HG02571 (cell line): Measurements from ENCODE around the gene IER5.
"Not testable (repeated sequence)": the region's sequence is repeated elsewhere in the genome, so short reads cannot be mapped to it uniquely, and the experiment has no call there.

Experiments used
- ATAC-seq: cut with Tn5 transposase; IDR thresholded peaks from one replicate; pipeline ENCODE4 v1.9.1; 2021; ENCODE audit warnings: mild to moderate bottlenecking, moderate library complexity; ENCODE audit not compliant: unreplicated experiment

IER5 gene

DNA sequence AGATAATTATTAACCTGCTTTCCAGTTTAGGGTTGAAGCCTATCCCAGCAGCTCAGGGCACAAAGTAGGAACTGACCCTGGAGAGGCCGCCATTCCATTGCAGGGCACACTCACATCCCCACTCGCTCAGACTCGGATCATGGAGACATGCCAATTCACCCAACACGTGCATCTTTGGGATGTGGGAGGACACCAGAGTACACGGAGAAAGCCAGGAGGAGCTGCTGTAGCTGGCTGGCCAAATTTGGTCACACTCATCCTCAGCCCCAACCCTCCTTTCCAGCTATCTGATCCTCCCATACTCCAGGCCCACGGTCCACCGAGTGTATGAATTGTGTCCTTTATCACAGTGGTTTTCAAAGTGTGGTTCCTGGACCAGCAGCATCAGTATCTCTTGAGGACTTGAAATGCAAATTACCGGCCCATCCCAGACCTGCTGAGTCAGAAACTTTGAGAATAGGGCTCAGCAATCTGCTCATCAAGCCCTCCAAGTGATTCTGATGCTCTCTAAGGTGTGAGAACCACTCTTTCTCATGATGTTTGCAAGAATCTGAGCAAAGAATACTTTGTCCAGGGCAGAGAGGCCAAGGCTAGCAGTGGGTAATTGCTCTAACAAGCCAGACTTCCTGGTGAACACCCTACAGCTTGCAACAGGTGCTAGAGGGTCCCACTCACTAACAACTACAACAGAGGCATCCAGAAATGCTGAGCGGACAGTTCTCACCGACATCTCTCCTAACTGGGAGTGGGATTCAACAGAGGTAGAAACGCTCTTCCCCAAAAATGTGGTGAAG is 26.3 kb downstream of the IER5 start:
- ATAC-seq: no peak

DNA sequence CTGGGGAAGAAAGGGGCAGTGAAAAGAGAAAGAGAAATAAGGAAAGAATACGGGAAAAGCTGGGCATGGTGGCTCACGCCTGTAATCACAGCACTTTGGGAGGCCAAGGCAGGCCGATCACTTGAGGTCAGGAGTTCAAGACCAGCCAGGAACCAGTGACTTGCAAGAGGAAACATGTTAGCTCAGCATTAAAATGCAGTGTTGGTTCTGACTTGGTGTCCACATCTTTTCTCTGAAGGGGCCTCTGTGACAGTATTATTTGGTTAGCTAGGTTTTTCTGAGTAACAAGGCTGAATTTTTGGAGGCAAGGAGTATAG is 26.8 kb downstream of the IER5 start:
- no peak for ATAC-seq

DNA sequence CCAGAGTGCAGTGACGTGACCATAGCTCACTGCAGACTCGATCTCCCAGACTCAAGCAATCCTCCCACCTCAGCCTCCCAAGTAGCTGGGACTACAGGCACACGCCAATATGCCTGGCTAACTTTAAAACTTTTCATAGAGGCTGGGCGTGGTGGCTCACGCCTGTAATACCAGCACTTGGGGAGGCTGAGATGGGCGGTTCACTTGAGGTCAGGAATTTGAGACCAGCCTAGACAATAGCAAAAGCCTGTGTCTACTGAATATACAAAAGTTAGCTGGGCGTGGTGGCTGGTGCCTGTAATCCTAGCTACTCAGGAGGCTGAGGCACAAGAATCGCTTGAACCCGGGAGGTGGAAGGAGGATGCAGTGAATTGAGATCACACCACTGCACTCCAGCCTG is 27.5 kb downstream of the IER5 start:
- not testable (repeated sequence) for ATAC-seq

DNA sequence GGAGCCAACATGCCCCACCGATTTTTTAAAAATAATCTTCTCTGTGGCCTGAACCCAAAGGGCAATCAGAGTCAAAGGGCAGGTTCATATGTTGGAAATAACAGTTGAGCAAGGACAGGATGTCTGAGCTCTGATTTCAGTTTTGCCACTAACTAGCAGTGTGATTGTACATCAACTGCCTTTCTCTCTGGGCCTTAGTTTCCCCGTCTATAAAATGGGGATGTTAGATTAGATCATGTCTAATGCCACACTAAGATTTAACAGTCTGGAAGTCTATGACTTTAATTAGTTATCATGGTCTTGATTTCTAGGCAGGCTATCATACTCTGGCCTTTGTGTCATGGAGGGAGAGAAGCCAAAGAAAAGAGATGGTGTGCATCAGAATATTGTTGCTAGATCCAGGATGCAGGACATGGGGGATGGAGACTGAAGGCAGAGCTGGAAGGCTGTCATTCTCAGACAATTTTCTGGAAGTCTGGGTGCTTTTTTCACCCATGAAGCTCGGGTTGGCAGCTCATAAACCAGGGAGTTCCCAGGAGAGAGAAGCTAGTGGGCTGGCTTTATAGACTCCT is 28.4 kb downstream of the IER5 start:
- no peak for ATAC-seq

DNA sequence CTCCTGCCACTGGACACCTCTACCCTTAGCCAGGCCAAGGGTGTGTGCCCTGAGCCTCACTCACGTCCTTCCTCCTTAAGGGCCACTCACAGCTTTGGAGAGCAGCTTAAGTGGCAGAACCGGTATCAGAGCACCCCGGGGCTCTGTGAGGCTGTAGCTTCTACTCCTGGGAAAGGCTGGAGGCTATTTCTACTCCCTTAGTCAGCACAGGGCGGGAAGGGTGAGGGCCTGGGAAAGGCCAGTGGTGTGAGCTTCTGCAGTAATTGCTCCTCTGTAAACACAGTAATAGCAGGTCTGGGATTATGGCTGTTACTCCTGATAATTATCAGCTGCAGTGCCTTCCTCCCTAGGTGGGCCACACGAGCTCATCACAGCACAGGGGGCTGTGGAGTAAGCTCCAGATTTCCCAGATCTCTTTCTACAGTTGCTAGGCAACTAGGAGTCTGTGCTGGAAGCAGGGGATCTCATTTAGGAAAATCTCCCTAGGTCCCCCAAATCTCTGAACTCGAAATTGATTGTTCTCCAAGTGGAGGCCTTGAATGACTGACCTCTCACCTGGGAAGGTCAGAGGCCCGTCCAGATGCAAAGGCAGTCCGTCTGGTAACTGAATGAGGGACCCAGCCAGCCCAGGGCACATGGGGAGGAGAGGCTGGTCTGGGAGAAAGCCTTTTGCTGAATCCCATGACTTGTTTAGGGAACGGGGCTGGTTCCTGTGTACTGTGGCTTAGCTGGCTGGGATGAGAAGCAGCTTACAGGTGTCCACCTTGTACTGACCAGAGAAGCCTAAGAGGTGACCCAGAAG is 29.3 kb downstream of the IER5 start:
- ATAC-seq: no peak

DNA sequence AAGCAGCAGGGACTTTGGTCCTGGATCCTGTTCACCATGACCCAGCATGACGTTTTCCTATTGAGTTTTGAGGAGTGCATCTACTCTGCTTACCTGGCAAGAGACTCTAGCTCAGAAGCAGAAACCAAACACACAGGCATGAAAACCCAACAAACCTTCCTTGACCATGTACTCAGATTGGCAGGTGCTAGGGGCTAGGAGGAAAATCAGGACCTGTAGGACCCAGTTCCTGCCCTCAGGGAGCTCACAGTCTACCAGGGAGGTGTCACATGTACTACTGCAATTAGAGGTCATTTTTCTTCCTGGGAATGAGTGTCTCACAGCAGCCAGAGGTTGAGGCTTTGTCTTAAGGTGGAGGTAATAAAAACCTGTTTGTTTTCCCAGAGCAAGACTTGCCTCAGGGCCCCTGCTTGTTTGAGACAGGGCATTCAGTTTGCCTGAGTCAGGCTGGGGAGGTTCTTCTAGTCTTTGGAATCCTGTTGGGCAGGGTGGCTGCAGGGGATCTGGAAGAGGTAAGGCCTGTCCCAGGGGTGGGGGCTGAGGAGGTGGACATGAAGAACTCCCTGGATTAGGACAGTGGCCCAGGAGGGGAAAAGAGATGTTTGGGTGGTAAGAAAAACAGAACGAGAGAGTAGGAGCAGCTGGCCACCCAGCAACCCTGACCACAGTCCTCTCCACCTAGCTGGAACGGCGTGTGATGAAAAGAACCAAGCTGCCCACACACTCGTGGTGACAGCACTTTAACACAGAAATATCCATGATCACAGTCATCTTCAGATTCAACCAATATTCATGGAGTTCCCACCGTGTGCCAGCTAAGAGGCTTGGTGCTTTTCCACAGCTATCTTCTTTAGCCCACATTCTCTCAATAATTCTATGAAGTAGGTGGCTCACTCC is 30.8 kb downstream of the IER5 start:
- ATAC-seq: no peak

DNA sequence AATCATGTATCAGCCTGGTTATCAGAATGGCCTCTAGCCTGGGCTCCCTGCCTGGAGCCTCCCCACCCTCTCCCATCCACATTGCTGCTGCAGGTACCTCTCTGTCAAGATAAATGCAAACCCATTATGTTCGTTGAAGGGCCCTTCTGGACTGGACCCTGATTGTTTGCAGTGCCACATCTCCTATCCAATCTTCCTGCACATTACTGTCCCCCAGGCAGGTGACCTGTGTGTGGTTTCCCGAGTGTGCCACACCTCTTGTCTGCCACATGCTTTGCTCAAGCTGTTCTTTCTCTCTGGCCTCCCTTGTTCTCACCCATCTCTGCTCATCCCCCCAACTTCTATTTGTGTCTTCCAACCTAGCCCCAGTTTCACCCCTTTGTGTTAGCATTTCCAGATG is 32.4 kb downstream of the IER5 start:
- no peak for ATAC-seq

DNA sequence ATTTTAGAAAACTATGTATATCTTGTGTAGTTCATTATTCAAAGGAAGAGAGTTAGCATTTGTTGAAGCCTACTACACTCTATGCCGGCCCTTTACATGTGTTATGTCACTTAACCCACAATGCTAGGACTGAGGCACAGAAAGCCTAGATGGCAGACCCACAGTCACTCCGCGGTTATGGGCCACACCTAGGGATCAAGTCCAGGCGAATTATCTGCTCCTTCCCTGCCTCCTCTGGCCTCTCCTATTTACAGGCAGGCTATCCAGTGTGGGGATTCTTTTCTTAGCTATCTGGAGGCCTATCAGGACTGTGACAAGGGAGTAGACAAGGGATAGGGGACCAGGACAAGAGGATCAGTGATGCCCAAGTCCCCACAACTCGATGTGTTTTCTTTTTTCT is 33.0 kb downstream of the IER5 start:
- ATAC-seq: no peak

DNA sequence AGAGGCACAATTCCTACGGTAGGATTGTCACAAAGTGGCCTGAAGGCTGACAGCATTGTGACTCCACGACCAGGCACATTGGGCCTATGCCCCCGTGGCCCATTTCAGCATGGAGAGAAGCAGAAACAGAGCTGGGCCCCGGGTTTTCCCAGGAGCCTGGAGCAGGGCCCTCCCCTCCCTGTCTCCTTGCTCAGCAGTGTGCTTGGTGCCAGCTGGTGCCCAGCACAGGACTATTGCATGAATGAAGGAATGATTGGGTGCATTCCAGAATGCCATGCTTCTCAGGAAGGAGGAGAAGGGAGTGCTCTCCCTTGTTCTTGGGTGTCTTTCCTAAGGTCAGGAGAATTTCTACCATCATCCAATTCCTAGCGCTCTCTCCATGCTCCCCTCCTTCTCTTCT is 33.7 kb downstream of the IER5 start:
- no peak for ATAC-seq

DNA sequence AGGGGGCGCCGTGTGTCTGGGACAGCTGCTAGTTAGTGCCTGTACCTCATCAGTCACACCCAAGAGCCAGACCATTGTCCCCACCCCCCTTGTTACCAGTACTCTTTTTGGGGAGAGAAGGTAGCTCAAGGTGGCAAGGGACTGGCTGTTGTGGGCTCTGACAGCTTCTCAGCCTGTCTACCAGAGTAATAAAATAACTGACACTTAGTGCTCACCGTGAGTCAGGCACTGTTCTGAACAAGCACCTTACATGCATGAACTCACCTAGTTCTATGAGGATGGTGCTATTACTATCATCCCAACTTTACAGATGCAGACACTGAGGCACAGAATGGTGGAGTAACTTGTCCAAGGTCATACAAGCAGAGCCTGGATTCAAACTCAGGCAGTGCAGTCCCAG is 34.7 kb downstream of the IER5 start:
- ATAC-seq: no peak

DNA sequence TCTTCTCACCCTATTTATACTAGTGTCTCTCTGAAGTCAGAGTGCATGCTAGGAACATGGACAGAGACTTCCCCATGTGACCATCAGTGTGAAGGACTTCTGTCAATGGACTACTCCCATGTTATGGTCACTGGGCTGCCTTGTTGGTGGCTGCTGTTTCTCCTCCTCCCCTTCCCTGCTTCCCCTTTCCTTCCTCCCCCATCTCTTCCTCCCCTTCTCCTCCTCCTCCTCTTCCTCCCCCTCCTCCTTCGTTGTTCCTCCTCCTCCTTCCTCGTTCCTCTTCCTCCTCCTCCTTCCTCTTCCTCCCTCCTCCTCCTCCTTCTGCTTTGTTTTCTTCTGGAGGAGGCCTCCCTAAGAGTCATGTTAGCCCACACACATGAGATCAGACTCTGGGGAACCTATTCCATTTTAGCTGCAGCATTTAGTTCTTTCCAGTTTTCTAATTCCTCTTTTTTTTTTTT is 35.8 kb downstream of the IER5 start:
- no peak for ATAC-seq

DNA sequence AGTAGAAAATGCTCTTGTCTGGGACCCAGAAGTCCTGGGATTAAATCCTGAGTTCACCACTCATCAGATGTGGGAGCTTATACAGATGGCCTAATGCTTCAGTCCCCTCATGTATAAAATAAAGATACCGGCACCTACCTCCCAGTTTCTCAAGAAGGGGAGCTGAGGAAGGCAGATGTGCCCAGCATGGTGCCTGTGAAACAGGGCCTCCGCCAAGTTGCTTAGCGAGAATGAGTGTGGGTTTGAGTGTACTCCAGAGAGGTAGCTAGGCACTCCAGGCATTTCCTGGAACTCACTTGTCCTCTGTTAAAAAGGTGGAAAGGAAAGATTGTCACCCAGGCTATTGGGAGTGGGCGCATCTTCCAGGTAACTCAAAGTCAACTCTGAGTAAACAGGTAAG is 37.8 kb downstream of the IER5 start:
- ATAC-seq: no peak

DNA sequence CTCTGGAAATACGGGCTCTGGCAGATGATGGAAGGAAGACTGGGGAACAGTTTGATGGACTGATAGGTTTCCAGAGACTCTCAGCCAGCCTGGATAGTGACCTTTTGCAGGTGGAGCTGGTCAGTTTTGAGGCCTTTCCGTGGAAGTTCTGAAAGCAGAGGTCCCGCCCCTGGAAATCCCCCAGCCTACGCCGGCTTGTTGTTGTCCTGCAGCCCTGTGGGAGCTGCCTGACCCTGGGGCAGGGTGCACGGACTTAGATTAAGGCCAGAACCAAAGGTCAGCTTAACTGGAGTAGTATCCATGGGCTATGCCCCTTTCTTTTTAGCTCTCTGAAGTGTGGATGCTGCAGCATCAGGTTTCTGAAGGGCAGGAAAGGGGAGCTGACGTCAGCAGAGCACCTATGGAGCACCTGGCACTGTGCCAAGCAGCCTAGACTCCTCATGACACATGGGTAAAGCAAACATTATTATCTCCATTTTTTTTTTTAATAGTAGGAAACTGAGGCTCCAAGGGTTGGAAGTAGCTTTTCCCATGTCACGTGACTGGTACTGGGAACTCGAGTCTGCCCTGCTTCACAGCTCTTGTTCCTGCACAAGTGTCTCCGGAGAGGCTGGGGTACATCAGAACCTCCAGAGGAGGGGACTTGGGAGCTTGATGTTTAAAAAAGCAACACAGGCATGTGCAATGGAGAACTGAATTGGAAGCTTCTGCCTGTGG is 38.5 kb downstream of the IER5 start:
- no peak for ATAC-seq

DNA sequence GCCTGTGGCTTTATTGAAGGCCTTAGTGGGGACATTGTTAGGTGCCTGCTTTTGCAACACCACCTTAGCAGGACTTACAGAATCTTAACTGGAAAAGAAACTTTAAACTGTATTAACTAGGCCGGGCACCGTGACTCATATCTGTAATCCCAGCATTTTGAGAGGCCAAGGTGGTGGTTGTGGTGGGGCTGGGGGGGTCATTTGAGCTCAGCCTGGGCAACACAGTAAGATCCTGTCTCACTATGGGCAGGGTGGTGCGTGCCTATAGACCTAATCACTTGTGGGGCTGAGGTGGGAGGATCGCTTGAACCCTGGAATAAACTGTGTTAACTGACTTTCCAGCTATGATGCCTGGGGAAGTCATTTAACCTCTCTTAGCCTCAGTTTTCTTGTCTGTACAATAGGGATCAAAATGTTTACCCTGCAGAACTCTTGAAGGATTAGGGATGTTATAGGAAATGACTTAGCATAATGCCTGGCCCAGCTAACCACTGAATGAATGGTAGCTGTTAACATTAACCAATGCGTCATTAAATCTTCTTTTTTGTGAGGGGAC is 39.5 kb downstream of the IER5 start:
- ATAC-seq: no peak

DNA sequence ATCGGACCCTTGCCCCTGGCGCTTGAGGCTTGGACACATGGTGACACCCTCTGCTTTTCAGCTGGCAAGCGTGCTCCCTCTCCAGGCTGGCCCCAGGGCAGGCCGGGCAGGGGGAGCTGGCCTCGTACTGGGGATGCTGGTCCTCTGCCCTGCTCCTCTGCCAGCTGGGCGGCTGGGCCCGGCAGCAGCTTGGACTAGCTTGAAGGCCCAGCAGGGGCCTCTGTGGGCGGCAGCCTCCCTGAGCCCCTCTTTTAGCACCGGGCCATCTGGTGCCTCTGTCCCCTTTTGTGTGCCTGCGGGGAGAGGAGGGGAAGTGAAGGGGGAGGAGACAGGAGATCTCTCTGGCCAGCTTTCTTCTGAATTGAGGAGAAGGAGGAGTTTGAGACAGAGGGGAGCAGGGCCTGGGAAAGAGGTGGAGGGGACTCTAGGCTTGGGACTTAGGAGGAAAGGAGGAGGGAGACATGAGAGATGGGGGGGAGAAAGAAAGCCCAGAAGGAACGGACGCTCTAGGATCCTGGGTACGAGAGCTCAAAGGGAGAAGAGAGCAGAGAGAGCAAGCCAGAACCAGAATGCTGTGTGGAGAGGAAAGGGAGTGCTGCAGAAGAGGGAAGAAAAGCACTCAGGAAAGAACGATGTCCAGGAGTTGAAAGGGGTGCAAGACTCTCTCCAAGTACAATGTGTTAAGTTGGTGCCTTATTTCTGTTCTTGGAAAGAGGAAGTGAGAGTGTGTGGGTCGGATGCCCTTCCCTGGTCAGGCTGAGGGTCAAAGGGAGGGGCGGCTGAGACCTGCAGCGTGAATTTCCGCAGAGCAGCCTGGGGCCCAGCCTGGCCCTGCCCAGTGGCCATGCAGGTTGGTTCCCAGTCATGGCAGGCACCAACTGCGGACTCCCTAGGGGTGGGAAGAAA is 40.3 kb downstream of the IER5 start:
- peak; percentile 41 for ATAC-seq

DNA sequence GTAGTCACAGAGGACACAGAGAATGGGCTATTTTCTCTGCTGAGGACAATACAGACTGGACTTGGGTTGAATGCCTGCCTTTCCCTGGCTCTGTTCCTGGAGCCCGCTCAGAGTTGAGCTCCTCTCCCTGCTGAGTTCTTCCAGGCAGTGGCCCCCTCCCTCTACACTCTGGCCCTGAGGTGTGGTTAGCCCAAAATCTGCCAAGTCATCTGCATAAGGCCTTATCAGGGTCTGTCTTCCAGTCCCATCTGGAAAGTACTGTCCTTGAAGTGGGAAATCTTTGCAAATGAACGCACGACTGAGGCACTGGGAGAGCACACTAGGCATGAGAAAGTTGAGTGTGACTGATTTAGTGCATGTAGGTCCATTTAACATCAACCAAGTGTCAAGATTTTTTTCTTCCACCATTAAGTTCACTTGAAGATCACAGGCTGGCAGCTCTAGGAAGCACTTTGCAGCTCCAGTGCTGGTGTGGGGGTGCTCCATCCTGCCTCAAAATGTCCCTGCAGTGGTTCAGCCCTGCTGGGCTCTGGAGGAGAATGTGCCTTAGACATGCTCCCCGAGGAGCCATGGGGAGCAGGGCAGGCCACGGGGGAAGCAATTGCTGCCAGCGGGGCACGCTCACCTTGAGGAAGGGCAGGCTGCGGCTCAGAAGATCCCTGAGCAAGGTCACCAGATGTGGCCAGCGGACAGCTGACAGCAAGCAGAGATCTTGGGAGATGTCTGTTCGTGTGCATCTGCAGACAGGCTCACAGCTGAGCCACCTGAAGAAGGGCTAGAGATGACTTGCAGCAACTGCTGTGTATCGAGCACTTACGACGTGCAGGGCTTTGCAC is 41.5 kb downstream of the IER5 start:
- ATAC-seq: no peak

DNA sequence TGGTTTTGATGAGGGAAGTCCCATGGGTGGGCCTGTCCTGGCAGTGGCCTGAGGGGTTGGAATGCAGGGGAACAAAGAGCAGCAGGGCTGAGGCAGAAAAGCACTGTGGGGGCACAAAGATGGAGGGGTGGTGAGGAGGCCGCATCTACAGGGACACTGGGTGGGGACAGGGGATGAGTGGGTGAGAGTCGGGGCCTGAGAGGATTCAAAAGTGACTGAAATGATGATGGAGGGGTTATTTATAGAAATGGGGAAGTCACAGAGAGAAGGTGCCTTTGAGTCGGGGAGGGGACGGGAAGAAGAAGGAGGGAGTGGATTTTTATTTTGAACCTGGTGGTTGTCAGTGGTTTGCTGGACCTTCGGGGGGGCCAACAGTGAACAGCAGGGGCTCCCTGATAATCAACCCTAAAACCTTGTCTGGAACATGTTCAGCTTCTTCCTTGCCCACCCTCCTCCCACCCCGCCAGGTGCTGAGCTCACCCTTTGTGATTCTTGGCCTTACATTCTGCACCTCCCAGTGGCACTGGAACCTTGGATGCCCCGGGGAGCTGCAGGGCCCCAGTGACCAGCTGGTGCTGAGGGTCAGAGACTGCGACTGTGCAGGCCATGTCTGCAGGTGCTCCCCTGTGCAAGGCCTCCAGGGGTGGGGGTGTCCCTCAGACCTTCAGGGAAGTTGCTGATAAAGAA is 42.9 kb downstream of the IER5 start:
- ATAC-seq: peak; percentile 38
